T-helper 17 cell (primary cell): Measurements from ENCODE around the gene NEDD8. TPM values are rescaled to one million over a fixed set of nuclear protein-coding genes. Genes with fewer than 3 reads are reported as not detected.
"Not testable (repeated sequence)": the region's sequence is repeated elsewhere in the genome, so short reads cannot be mapped to it uniquely, and the experiment has no call there.

Experiments
- ATAC-seq: fragments of 150-1000 bp; cut with Tn5 transposase; 2 replicates; pipeline ENCODE4 v1.10.0; 2021; ENCODE audit warnings: mild to moderate bottlenecking, moderate library complexity
- DNase-seq, 3 donors: peaks; one replicate each; pipeline versions ENCODE4 v3.0.0 to v3.0.0-alpha.2; 2020 to 2021
- H3K9me3 ChIP-seq: one replicate; pipeline ENCODE4 v1.7.0; 2013; ENCODE audit warnings: low read length, mild to moderate bottlenecking; ENCODE audit not compliant: control insufficient read depth, poor library complexity, severe bottlenecking
- H3K27ac Mint-ChIP-seq: one replicate; pipeline ENCODE4 v1.8.0; 2022; ENCODE audit warnings: mild to moderate bottlenecking, moderate library complexity, mixed read lengths
- H3K27me3 Mint-ChIP-seq: one replicate; pipeline ENCODE4 v1.8.0; 2022; ENCODE audit warnings: mixed read lengths
- H3K36me3 Mint-ChIP-seq: one replicate; pipeline ENCODE4 v1.8.0; 2022; ENCODE audit warnings: low read depth, mixed read lengths
- H3K4me1 Mint-ChIP-seq: one replicate; pipeline ENCODE4 v1.8.0; 2022; ENCODE audit warnings: mild to moderate bottlenecking, mixed read lengths
- H3K4me3 Mint-ChIP-seq: one replicate; pipeline ENCODE4 v1.8.0; 2022; ENCODE audit warnings: mild to moderate bottlenecking, moderate library complexity, mixed read lengths
- total RNA-seq, 4 donors: library from RNA in 2 of 4; stranded (reverse) in 2 of 4; gene quantifications; one replicate each; pipeline ENCODE4 v1.2.3 and lab custom pipeline; 2022 to 2026

Gene NEDD8
- total RNA-seq, 2 donors from 2014 or later = 90.0 to 99.5 TPM

GRCh38 chr14:24235804-24236688, 3.9 kb upstream of the NEDD8 start:
- Mint-ChIP-seq H3K4me1 (peaks cover 59% of the 10 kb centered on the region), H3K36me3 (peaks cover 18% of the 10 kb centered on the region), H3K27ac (peak overlapping the region; percentile 91), H3K4me3 (peak overlapping the region; percentile 15), H3K27me3 (no peaks in the 10 kb centered on the region)
- H3K9me3 ChIP-seq = no peaks in the 10 kb centered on the region
- DNase-seq (no peak), ATAC-seq (no peak)

DNA sequence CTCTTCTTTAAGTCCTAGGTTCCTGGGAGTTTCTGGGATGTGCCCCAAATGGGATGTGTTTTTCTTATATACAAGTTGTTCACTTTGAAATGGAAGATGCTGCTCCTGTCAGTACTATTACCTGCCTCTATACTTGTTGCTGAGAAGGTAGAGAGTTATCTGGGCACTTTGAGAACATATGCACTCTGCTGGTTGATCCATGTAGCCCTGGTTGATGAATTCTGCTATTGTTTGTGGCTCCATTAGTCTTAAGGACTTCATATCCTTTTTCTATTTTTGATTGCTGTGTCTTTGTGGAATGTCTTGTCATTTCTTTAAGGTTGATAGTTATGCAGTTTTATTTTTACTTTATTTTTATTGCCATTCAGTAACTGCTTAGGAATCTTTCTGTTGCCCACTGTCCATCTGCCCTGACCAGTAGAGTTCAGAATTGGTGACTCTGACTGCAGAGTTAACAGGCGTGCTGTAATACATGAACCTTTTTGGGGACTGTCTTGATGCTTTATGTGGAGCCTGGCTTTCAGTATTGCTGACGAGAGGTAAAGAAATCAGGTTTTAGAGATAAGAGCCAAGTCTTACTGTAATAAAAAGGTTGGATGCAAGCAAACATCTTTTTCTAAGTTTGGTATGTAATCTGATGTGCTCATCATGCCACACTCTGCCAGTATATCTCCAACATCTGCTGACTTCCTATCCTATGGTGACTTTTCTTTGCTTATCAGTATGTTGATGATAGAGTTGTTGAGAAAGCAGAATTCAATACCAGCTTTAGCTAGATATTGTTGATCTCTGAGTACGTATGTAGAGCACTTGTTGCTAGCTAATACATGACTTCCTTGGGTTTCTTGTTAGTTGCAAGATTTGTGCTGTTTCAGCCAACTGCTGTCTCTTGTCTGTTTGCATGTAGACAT, 2.2 kb upstream of the NEDD8 start:
- no peaks in the 10 kb centered on the region for H3K27me3 Mint-ChIP-seq
- no peak for ATAC-seq
- DNase-seq = no peak
- peaks cover 18% of the 10 kb centered on the region for H3K36me3 Mint-ChIP-seq
- H3K27ac Mint-ChIP-seq = peak overlapping the region; percentile 89
- H3K9me3 ChIP-seq = no peaks in the 10 kb centered on the region
- peak overlapping the region; percentile 94 for H3K4me3 Mint-ChIP-seq
- H3K4me1 Mint-ChIP-seq = peaks cover 52% of the 10 kb centered on the region

DNA sequence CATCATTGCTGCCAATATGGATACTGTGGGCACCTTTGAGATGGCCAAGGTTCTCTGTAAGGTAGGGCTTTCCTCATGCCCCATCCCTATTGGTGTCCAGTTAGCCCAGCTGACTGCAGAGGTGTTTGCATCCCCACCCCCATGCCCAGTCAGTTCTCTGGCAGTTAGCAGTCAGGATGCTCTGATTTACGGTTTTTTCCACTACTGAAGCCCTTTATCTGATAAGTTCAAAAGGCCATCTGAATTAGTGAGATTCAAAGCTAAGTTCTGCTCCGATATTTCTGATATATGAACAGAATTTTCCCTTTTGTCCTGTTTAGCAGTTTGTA, 1.3 kb upstream of the NEDD8 start:
- Mint-ChIP-seq H3K27me3 (no peaks in the 10 kb centered on the region), H3K4me1 (peaks cover 48% of the 10 kb centered on the region), H3K4me3 (peak overlapping the region; percentile 94), H3K36me3 (peaks cover 16% of the 10 kb centered on the region), H3K27ac (peak overlapping the region; percentile 89)
- no peaks in the 10 kb centered on the region for H3K9me3 ChIP-seq
- DNase-seq = no peak
- no peak for ATAC-seq

DNA sequence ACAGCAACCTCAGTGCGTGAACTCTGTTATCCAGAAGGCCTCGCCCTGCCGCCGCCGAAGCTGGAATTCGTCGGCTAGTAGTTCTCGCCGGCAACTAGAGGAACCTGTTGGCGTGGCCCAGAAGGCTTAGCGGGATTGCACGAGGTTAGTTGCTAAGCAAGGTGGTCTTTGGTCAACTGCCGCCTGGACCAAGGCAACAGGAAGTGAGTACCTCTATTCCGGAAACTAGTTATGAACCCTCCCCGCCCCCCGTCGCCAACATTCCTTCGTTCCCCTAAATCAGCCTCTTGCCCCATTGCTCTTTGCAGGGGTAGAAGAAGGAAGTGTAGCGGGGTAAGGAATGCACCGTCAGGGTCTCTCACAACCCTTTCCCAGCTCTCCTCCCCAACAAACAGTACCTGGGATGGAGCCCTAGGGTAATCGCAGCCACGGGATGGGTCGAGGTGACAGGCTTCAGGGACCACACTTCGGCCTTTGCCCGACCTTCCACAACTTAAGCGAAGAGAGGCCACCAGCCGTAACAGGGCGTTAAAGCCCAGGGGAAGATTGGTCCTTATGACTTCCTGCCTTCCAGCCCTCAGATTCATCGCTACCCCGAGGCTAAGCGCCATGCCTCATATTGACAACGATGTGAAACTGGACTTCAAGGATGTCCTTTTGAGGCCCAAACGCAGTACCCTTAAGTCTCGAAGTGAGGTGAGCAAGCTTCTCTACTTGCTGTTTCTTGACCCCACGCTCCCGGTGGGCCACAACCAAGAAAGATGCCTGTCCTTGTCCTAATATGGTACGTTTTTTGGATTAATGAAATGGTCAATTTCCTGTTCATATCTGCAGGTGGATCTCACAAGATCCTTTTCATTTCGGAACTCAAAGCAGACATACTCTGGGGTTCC, 724 bp upstream of the NEDD8 start, which contains the start of gene GMPR2:
GMPR2 (plus strand) TSS at position 285 of the 893 bp plus-strand sequence; CDS start at position 610, 325 bp downstream.
- no peak for DNase-seq
- H3K27me3 Mint-ChIP-seq = no peaks in the 10 kb centered on the region
- peaks cover 13% of the 10 kb centered on the region for H3K36me3 Mint-ChIP-seq
- peak within 1 kb of the TSS; percentile 89 for H3K27ac Mint-ChIP-seq
- ATAC-seq = peak; percentile 22
- H3K4me1 Mint-ChIP-seq = peaks cover 42% of the 10 kb centered on the region
- peak within 1 kb of the TSS; percentile 94 for H3K4me3 Mint-ChIP-seq
- H3K9me3 ChIP-seq = no peaks in the 10 kb centered on the region

- Mint-ChIP-seq H3K27me3 (no peaks in the 10 kb centered on the region), H3K4me3 (peak overlapping the region; percentile 94), H3K36me3 (peaks cover 16% of the 10 kb centered on the region), H3K4me1 (peaks cover 40% of the 10 kb centered on the region), H3K27ac (peak overlapping the region; percentile 89)
- no peaks in the 10 kb centered on the region for H3K9me3 ChIP-seq
- ATAC-seq = peak; percentile 46
- no peak for DNase-seq
Observed at GRCh38 chr14:24231263-24232120, 675 bp downstream of the NEDD8 start.

DNA sequence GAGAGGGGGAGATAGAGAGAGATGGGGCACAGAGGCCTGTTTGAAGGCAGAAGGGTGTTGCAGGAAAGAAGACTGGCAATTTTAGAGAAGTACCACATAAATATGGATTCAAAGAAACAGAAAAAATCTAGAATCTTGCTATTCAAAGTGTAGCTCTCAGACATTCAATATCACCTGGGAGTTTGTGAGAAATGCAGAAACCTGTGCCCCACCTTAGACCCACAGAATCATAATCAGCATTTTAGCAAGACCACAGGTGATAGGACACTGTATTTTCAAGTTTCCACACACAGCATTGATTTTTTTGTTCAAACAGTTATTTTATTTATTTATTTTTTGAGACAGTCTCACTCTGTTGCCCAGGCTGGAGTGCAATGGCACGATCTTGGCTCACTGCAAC, 3.3 kb downstream of the NEDD8 start:
- no peak for ATAC-seq
- no peak overlapping the region for H3K4me3 Mint-ChIP-seq
- no peaks in the 10 kb centered on the region for H3K9me3 ChIP-seq
- H3K4me1 Mint-ChIP-seq = peaks cover 27% of the 10 kb centered on the region
- no peaks in the 10 kb centered on the region for H3K27me3 Mint-ChIP-seq
- no peak for DNase-seq
- H3K36me3 Mint-ChIP-seq = peaks cover 7% of the 10 kb centered on the region
- H3K27ac Mint-ChIP-seq = peak overlapping the region; percentile 32

DNA sequence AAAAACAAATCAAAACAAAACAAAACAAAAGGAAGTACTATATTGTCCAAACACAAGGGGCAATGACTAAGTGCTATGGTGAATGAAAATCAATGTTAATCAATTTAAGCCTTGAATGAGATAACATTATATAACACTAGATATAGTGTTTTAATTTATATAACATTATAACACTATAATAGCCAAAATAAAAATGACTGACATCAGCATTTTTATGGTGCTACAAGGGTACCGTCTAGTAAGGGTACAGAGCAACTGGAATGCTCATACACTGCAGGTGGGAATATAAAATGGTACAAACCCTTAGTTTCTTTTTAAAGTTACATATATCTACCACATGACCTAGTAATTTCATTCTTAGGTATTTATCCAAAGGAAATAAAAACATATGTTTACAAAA, 5.7 kb downstream of the NEDD8 start:
- H3K9me3 ChIP-seq = no peaks in the 10 kb centered on the region
- ATAC-seq (no peak), DNase-seq (no peak)
- Mint-ChIP-seq H3K4me1 (peaks cover 19% of the 10 kb centered on the region), H3K4me3 (no peak overlapping the region), H3K36me3 (peaks cover 5% of the 10 kb centered on the region), H3K27ac (peak overlapping the region; percentile 72), H3K27me3 (no peaks in the 10 kb centered on the region)

DNA sequence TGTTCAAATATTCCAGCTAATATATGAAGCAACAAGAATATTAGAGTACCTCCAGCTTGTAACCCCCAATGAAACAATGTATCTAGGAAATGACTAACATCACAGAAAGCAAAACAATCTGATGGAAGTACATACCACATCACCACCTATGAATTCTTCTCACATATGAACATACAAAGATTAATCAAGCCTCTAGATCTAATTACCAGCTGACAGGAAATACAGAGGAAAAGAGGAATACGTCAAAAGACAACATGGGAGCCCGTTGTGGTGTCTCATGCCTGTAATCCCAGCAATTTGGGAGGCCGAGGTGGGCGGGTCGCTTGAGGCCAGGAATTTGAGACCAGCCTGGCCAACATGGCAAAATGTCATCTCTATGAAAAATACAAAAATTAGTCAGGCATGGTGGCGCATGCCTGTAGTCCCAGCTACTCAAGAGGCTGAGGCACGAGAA, 7.5 kb downstream of the NEDD8 start:
- H3K27me3 Mint-ChIP-seq = no peaks in the 10 kb centered on the region
- no peak overlapping the region for H3K4me3 Mint-ChIP-seq
- DNase-seq (no peak), ATAC-seq (no peak)
- peaks cover 5% of the 10 kb centered on the region for H3K36me3 Mint-ChIP-seq
- no peaks in the 10 kb centered on the region for H3K9me3 ChIP-seq
- peaks cover 15% of the 10 kb centered on the region for H3K4me1 Mint-ChIP-seq
- peak overlapping the region; percentile 34 for H3K27ac Mint-ChIP-seq

DNA sequence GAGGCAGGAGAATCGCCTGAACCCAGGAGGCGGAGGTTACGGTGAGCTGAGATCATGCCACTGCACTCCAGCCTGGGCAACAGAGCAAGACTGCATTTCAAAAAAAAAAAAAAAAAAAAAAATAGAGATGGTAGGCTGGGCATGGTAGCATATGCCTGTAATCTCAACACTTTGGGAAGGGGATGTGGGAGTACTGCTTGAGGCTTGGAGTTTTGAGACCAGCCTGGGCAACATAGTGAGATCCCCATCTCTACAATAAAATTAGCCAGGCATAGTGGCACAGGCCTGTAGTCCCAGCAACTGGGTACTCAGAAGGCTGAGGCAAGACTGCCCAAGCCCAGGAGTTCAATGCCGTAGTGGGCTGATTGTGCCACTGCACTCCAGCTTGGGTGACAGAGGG, 9.2 kb downstream of the NEDD8 start:
- not testable (repeated sequence) for DNase-seq, H3K27me3 Mint-ChIP-seq, H3K36me3 Mint-ChIP-seq, H3K9me3 ChIP-seq, ATAC-seq, H3K4me3 Mint-ChIP-seq, H3K27ac Mint-ChIP-seq
- peaks cover 17% of the 10 kb centered on the region for H3K4me1 Mint-ChIP-seq

DNA sequence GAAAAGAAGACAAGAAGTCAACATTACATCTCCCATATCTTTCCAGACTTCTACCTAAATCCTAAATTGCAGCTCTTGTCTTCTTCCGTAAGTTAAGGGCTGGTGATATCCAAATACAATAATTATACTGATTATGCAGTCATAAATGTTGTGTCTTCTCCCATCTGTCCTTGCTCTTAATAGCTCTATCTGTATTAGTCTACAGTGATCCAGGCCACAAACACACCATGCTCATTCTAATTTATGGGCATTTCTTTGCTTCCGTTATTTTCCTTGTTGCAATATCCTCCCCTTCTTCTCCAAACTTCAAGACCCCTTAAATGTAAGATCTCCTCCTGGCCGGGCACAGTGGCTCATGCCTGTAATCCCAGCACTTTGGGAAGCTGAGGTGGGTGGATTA, 12.6 kb downstream of the NEDD8 start:
- H3K9me3 ChIP-seq = no peaks in the 10 kb centered on the region
- no peak overlapping the region for H3K27ac Mint-ChIP-seq
- H3K27me3 Mint-ChIP-seq = no peaks in the 10 kb centered on the region
- H3K4me1 Mint-ChIP-seq = peaks cover 17% of the 10 kb centered on the region
- no peak for ATAC-seq
- DNase-seq = no peak
- peaks cover 2% of the 10 kb centered on the region for H3K36me3 Mint-ChIP-seq
- H3K4me3 Mint-ChIP-seq = no peak overlapping the region

DNA sequence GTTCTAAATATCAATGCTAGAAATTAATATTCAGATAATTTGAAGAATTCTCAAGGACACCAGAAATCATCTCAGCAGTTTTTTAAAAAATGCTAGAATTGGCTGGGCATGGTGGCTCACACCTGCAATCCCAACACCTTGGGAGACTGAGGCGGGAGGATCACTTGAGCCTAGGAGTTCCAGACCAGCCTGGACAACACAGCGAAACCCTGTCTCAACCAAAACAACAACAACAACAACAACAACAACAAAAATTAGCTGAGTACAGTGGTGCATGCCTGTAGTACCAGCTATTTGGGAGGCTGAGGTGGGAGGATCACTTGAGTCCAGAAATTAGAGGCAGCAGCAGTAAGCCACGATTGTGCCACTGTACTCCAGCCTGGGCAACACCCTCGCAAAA, 13.1 kb downstream of the NEDD8 start:
- no peak overlapping the region for H3K4me3 Mint-ChIP-seq
- DNase-seq = no peak
- no peaks in the 10 kb centered on the region for H3K27me3 Mint-ChIP-seq
- peaks cover 19% of the 10 kb centered on the region for H3K4me1 Mint-ChIP-seq
- H3K9me3 ChIP-seq = no peaks in the 10 kb centered on the region
- peaks cover 2% of the 10 kb centered on the region for H3K36me3 Mint-ChIP-seq
- no peak overlapping the region for H3K27ac Mint-ChIP-seq
- no peak for ATAC-seq

DNA sequence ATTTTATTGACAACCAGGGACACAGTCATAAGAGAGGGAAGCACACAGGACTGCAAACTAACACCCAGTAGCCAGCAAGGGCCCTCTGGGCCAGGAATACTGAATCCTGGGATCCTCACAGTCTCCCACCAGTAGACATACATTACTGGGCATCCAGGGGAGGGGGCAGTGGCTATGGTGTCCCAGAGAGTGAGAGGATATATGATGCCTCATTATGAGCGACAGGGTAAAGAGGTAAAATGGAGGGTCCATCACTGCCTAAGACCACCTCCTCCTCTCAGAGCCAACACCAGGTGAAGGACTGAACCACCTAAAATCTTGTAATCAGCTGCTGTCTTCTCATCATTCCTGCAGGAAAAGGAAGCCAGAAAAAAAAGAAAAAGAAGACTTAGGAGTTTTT, 15.3 kb downstream of the NEDD8 start:
- not testable (repeated sequence) for H3K27ac Mint-ChIP-seq, H3K9me3 ChIP-seq, DNase-seq, H3K36me3 Mint-ChIP-seq, ATAC-seq, H3K27me3 Mint-ChIP-seq, H3K4me3 Mint-ChIP-seq
- H3K4me1 Mint-ChIP-seq = peaks cover 30% of the 10 kb centered on the region
